ENCODE data around the gene FKBP7.

DNA sequence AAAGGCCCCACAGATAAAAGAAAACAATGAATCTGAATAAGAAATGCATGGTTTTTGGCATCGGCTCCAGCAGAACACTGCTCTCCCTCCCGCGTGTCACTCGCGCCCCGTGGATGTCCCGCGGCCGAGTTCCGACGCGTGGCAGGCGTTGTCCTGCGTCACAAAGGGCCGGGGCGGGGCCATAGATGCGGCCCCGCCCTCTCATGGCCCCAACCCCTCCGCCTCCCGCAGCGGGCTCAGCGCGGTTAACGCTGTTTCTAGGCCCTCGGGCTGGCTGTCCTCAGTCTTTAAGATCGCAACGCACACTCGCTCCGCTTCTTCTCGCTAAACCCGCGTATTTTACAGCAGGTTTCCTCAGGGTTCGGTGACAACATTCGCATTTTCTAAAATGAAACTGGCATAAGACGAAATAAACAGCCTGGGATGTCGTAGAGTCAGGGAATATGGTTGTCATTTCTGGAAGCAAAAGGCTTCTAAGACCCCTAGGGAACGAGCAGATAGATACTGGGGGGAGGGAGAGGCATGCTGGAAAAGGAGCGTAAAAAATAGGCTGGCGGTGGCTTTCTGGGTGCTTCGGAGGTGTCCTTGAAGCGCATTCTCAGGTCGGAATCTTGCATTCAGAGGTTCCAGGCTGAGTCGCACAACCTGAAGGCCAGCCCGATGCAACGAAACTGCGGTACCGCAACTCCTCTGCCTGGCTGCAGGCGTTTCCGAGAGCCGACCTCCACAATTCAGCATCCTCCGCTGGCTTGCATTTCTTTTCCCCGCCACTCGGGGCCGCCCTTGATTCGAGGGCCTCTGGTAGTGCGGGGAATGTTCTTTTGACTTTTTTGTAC is at the start of gene FKBP7:
- TF ChIP-seq, protein P1, sequence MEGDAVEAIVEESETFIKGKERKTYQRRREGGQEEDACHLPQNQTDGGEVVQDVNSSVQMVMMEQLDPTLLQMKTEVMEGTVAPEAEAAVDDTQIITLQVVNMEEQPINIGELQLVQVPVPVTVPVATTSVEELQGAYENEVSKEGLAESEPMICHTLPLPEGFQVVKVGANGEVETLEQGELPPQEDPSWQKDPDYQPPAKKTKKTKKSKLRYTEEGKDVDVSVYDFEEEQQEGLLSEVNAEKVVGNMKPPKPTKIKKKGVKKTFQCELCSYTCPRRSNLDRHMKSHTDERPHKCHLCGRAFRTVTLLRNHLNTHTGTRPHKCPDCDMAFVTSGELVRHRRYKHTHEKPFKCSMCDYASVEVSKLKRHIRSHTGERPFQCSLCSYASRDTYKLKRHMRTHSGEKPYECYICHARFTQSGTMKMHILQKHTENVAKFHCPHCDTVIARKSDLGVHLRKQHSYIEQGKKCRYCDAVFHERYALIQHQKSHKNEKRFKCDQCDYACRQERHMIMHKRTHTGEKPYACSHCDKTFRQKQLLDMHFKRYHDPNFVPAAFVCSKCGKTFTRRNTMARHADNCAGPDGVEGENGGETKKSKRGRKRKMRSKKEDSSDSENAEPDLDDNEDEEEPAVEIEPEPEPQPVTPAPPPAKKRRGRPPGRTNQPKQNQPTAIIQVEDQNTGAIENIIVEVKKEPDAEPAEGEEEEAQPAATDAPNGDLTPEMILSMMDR (IDR thresholded peaks at IDR 0.05; ENCODE audit: insufficient read depth, low read length, poor library complexity, severe bottlenecking): peak; percentile 58
- no peak for TF ChIP-seq EZH2phosphoT487 (conservative IDR thresholded peaks at IDR 0.05; ENCODE audit: low read length)

All from SU-DHL-6 (cell line).